Measurements from ENCODE around the gene CCL22.
"Not testable (repeated sequence)": the region's sequence is repeated elsewhere in the genome, so short reads cannot be mapped to it uniquely, and the experiment has no call there.

The CCL22 gene

DNA sequence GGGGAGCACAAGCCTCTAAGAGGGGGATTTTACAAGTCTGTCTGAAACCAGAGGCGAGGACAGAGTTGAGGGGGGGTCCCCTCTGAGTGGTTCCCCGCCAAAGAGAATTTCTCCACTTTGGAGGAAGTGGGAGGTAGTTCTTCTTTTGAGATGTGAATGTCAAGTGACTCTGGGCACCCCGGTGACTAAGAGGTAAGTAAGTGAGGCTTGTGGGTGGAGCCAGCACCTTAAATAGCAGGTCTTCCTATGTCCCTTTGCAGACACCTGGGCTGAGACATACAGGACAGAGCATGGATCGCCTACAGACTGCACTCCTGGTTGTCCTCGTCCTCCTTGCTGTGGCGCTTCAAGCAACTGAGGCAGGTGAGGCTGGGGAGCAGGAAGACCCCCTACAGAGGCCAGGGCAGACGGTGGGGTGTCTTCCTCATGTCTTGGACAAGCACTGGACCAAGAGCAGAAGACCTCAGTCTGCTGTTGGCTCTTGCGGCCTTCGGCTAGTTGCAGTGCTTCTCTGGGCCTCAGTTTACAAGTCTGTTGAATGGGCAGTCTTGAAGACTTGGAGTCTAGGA lies at the start of gene CCL22:
Gene CCL22, plus strand, starts transcription at position 257 of the 569 bp plus-strand sequence. Its CDS starts 34 bp downstream, at position 291.
- DNase-seq (ENCODE audit: low spot score), result no peak

- no peak for DNase-seq (ENCODE audit: low spot score)
These were observed 47.8 kb upstream of the CCL22 start for GRCh38 chr16:57310801-57311200.

GRCh38 chr16:57313509-57313908 lies 45.1 kb upstream of the CCL22 start:
- no peak for DNase-seq (ENCODE audit: low spot score)

DNA sequence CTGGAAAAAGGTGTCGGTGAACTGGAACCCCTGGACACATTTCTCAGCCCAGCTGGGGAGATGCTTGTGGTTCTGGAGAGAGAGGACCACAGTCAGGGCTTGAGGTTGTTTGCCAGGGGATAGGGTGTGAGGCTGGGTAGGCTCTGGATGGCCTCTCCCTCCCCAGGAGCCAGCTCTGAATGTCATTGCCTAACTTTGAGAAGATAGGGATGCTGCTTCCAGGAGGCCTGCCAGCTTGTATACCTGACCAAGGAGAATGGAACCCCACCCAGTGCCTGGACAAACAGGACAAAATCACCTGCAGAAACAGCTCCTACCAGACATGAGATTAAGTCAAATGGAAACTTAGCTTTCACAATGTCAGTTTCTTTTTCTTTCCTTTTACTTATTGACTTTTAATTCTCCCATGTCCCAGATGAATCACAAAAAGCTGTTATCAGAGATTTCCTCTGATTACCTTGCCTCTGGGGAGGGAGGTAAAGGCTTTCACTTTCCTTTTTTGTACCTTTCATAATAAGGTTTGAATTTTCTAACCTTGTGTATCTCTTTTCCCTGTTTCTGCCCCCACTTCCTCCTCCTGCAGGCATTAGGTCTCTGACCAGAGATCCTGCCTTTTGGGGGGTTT lies 44.3 kb upstream of the CCL22 start:
- no peak for DNase-seq (ENCODE audit: low spot score)

GRCh38 chr16:57315416-57315815 lies 43.2 kb upstream of the CCL22 start:
- no peak for DNase-seq (ENCODE audit: low spot score)

- DNase-seq (ENCODE audit: low spot score), result no peak
These were observed 42.1 kb upstream of the CCL22 start for GRCh38 chr16:57316390-57317017.

- DNase-seq (ENCODE audit: low spot score), result no peak
These were observed 40.2 kb upstream of the CCL22 start for GRCh38 chr16:57318240-57318970.

- no peak for DNase-seq (ENCODE audit: low spot score)
These were observed 38.9 kb upstream of the CCL22 start for GRCh38 chr16:57319646-57320045.

DNA sequence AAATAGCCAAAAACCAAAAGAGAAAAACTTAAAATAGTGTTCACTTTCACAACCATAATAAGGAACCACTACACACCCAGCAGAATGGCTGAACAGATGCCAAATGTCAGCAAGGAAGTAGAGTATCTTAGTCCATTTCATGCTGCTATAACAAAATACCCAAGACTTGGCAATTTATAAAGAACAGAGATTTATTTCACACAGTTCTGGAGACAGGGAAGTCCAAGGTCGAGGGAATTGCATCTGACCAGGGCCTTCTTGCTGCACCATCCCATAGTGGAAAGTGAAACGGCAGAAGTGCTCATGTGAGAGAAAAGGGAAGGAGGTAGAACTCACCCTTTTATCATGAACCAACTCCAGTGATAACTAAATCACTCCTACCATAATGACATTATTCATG lies 33.8 kb upstream of the CCL22 start:
- DNase-seq (ENCODE audit: low spot score), result no peak

- DNase-seq (ENCODE audit: low spot score), result no peak
These were observed 33.1 kb upstream of the CCL22 start for GRCh38 chr16:57325458-57325857.

GRCh38 chr16:57329718-57330327 lies 28.8 kb upstream of the CCL22 start:
- no peak for DNase-seq (ENCODE audit: low spot score)

GRCh38 chr16:57331355-57331754 lies 27.2 kb upstream of the CCL22 start:
- no peak for DNase-seq (ENCODE audit: low spot score)

GRCh38 chr16:57333402-57333801 lies 25.2 kb upstream of the CCL22 start:
- DNase-seq (ENCODE audit: low spot score), result no peak

GRCh38 chr16:57335366-57335765 lies 23.2 kb upstream of the CCL22 start:
- no peak for DNase-seq (ENCODE audit: low spot score)

DNA sequence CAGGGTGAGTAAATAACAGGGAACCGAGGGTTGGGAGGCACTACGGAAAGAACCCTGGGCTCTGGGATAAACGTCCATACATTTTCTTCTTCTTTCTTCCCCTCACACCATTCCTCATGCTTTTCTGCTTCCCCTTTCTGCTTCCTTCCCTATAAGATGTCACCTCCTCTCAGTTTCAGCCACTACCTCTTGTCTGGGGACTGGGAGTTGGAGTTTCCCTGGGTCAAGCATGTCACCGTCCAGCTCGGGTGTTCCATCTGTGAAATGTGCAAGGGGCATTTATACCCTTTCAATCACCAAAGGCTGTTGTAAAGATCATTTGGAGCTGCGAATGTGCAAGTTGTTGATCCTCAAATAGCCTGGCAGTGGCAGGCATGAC lies 17.5 kb upstream of the CCL22 start:
- no peak for DNase-seq (ENCODE audit: low spot score)

DNA sequence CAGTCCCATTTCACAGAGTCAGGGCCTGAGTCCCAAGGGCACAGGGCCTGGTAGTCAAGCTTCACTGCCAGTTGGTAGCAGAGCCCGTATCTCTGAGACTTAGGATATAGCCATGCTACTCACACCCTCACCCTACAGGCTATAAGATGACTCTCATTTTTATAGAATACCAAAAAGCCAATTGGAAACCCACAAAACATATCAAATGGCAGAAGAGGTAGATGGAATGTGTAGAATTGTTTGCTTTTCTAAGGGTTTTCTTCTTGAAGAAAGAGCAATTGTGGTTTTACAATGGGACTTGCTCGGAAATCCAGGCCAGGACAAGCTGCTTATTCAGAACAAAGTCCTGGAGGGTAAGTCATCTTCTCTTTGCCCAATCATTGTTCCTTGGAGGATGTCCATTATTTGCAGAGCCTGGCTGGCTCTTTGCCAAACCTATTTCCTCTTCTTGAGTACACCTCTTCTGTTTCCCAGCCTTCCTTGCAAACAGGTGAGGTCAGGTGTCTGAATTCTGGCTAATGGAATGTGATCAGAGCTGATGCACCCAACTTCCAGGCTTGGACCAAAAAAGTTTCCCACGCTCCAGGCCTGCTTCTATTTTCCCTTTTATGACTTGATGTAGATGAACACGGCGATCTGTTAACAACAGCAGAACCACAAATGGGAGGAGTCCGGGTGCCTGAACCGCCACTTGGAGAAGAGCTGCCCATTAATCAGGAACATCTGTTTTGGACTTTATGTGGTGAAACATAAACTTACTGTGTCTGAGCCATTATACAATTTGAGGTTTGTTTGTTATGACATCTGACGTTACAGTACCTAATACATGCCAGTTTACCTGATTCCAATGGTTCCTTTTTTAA lies 16.9 kb upstream of the CCL22 start:
- no peak for DNase-seq (ENCODE audit: low spot score)

GRCh38 chr16:57342606-57343005 lies 16.0 kb upstream of the CCL22 start:
- not testable (repeated sequence) for DNase-seq (ENCODE audit: low spot score)

DNA sequence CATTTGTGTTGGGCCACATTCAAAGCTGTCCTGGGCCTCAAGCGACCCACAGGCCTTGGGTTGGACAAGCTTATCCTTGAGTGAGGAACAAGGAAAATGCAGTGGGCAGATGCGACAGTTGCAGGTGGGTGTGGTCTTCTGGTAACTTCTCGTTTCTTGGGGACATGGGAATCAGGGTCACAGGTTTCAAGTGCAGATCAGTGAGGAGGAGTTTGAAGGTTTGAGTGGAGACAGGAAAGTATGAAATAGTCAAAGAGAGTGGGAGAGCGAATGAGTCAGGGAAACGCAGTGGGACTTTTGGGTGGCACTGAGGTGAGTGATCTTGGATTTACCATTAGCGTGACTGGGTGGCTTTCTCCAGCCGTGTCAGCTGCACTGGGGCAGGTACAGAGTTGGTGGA lies 15.4 kb upstream of the CCL22 start:
- no peak for DNase-seq (ENCODE audit: low spot score)

- not testable (repeated sequence) for DNase-seq (ENCODE audit: low spot score)
These were observed 14.5 kb upstream of the CCL22 start for GRCh38 chr16:57344094-57344493.

- no peak for DNase-seq (ENCODE audit: low spot score)
These were observed 13.6 kb upstream of the CCL22 start for GRCh38 chr16:57345021-57345420.

DNA sequence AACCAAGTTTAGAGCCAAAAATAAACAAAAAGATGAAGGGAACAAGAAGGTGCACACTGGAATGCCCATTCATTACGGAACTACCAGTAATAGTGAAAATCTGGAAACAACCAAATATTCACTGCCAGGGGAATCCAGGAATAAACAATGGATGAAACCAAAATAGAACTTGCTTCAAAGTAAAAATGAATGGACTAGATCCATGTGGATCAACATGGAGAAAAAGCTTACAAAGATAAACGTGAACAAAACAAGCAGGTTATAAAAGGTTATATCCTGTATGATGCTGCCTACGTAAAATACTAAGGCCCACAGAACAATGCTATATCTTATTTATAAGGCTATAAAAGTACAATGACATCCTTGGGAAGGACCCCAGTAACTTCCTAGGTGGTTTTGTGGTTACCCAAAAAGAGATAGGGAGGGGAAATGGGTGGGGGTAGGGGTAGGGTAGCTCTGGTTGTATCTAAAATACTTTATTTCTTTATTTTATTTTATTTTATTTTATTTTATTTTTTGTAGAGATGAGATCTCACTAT lies 12.8 kb upstream of the CCL22 start:
- no peak for DNase-seq (ENCODE audit: low spot score)

Data from HuH-7 (cell line).